Germinal center (tissue), 1 donor: ENCODE data around the gene SLC16A13.

ENCODE experiments used
- DNase-seq: peaks from one replicate; pipeline ENCODE4 v3.0.0; 2012; ENCODE audit warnings: mixed read lengths, low spot score

Gene SLC16A13

DNA sequence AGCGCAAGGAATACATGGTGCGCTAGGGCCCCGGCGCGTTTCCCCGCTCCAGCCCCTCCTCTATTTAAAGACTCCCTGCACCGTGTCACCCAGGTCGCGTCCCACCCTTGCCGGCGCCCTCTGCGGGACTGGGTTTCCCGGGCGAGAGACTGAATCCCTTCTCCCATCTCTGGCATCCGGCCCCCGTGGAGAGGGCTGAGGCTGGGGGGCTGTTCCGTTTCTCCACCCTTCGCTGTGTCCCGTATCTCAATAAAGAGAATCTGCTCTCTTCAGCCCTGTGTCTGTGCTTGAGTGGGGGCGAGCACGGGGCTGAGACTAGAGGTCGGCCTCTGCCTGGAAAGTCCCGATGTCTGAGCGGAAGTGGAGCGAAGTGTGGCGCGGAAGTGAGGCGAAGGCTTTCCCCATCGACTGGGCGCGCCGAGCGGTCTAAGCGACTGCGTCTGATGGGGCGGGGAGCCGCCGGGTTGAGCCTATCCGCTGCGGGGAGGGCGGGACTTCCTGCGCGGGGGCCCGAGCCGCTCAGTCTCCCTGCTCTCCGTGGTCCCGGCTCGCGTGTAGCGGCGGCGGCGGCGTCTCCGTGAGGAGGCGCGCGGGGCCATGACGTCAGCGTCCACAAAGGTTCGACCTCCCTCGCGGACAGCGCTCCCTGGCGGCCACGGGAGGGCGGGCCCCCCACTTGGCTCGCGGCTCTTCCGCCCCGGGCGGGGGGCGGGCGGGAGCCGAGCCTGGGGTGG, 21.4 kb upstream of the SLC16A13 start:
- peak; percentile 96 for DNase-seq

DNA sequence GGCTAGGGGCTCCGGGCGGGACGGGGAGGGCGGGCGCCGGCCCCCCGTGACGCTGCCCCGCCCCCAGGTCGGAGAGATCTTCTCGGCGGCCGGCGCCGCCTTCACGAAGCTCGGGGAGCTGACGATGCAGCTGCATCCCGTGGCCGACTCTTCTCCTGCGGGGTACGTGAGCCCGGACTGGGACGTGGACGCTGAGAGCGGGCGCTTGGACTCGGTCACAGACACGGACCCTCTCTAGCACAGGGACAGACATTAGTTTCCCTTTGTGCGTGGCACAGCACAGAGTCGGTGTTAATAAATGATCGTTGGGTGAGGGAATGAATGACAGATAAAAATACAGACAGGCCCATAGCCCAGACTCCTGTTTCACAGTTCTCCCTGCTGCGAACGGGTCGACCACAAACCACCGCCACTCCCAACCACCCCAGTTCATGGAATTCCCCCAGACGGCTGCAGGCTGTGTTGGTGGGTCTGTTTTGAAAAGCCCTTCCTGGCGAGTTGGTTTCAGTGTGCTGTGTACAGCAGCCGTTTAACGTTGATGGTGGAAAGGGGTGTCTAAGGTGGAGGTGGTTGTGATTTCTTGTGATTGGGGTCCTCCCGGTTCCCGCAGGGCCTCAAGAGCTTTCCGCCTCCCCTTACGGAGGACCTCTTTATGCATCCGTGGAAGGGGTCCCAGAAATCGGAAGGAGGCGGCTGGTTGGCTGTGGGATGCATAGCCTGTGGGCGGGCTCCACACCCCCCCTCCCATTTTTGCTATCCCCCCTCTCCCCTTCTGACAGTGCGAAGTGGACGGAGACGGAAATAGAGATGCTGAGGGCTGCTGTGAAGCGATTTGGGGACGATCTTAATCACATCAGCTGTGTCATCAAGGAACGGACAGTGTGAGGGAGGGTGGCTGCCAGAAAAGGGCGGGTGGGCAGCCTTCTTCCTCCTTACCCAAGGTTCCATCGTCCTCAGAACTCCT, 20.5 kb upstream of the SLC16A13 start:
- peak; percentile 32 for DNase-seq

DNA sequence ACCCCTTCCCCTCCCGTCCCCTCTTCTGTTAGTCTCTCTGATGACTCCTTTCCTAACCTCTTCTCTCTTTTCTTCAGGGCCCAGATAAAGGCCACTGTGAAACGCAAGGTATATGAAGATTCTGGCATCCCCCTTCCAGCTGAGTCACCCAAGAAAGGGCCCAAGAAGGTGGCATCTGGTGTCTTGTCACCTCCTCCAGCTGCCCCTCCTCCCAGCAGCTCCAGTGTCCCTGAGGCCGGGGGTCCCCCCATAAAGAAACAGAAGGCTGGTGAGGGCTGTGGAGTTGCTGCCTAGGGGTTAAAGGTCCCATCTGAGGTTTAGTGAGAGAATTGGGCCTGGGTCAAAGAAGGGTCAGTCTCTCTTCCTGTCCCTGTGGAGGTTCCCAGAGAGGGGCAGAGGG, 19.4 kb upstream of the SLC16A13 start:
- no peak for DNase-seq

DNA sequence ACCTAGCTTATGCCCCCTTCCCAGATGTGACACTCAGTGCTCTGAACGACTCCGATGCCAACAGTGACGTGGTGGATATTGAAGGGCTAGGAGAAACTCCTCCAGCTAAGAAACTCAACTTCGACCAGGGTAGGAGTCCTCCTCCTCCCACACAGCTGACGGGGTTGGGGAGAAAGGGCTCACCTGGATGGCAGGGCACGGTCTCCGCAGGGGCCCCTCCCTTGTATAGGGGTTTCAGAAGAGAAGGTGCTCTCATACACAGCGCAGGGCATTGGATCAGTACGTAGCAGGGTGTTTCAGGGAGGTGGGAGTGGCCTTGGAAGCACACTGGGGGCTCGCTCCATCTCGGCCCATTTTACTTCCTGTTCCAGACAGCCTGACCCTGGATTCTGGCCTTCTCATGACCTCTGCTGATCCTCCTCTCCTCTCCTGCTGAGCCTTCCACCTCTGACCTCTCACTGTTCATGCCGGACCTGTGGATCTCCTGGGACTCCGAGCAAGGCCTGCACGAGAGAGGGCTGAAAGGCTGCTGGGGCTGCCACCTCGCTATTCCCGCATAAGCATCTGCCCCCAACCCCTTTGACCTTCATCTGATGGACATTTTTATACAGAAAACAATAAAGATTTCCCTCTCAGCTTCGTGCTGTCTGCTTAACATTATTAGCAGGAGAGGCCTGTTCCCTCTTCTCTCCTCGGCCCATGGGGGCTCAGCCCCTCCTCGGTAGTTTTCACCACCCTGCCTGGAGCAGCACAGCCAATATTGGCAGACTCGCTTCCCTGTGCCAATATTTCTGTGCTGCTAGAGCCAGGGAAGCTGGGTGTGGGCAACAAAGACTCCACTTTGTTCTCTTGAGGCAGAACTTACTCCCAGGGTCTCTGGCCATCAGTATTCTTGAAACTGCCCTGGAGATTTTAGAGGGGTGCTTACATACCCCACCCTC, 18.7 kb upstream of the SLC16A13 start:
- DNase-seq: no peak

DNA sequence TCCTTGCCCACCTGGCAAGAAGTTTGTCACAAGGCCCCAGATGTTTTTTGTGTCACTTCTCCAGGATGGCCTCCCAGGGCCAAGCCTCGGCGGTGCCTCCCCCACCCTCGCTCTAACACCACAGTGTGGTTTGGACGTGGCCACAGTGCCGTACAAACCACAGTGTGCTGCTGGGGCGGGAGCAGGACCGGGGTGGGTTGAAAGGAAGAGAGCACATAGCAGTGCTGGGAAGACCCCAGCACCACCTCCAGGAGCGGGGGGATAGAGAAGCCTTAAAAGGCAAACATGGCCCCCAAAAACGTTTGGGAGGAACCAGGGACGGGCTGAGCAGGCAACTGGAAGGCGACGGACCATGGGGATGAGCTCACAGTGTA, 18.0 kb upstream of the SLC16A13 start:
- no peak for DNase-seq

DNA sequence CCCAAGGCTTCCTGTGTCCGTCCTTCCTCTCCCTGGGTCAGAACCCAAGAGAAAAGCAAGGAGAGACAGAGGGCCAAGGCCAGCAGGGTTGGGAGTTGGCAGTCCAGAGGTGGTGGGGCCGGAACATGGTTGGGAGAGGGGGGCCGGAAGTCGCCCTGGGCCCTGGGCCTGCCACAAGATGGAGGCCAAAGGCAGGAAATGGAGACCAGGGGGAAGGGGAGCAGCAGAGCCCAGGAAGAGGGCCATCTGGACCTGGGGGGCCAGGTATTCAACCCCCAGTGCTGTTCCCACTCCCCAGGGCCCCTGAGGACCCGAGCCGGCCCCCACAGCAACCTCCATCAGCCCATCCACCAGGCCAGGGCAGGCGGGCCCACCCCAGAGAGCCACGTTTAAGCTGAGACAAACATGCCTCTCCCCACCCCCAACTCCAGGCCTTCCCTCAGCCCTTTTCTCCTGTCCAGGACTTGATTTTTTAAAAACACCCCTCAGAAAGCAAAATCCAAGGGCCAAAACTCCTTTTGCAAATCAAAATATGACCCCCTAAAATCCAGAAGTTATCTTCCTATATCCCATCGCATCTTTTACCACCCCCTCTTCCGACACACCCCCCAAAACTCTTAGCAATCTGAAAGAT, 17.4 kb upstream of the SLC16A13 start:
- DNase-seq: no peak

DNA sequence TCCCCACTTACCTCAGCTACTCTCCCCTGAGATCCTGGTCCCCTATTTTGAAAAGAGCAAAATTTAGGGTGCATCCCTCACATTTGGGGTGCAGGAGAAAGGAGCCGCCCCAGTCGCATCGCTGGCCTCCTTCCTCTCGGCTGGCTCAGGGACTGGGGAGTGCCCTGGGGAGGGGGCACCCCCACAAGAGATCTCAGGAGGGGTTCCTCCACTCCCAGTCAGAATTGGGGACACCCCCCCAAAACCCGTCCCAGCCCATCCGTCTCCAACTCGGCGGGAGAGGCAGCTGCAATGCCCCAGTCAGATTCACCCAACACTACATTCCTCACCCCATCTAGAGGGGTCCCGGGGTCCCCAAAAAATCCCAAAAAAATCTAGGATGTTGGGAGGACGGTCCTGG, 16.4 kb upstream of the SLC16A13 start:
- DNase-seq: no peak

DNA sequence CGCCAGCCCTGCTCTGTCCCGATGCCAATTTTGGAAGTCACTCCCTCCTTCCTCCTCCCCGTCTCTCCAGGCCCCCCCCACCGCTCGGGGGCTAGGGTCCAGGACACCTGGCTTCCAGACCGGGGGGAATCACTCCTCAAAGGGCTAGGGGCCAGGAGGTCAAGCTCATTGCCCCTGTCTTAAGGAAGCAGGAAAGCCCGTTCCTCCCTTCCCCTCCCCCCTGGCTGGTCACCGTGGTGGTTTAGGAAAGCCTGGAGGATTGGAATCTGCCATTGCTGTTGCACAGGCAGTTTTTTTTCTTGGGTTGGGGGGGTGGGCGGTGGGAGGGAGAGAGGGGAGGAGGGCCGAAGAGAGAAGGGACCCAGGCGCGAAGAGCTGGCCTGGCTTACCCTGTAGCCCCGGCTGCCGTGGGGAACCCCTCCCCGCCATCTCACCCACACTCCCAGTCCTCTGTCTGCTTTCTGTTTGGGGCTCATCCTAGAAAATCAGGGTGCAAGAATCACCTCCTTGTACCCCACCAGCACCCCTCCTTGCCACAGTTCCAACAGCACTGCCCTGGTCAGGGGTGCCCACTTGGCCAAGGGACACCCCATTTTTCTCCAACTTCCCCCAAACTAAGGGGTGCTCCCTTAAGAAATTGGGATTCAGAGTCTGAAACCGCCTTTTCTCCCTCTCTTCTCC, 15.8 kb upstream of the SLC16A13 start:
- no peak for DNase-seq

DNA sequence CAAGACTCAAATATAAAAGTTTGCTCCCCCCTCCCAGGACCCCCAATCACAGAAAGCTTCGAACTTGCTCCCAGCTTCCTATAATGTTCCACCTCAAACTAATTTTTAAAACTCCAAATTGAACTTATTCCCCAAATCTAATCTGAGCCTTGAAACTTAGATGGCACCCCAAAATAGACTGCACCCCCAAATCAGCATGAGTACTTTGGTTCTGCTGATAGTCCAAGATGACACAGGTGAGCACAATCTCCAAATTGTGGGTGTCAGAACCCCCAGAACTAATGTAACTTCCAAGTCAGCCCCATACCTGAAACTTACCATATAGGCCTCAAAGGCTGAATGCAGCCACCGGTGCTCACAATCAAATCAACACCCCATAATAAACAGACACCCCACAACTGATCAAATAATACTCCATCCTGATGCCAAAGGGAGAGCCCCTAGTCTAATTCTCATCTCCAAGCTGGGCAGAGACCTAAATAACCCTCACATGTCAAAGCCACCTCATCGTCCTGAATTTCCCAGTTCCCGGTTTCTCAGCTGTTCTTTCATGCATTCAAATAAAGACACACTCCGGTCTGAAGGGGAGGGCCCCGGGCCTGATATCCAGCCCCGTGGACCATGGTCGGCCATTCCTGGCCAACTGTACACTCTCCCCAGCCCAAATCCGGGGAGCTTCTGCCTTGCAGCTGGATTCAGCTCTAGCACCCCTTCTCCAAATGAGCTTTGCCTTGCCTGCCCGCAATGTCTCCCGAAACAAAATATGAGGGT, 14.7 kb upstream of the SLC16A13 start:
- DNase-seq: no peak

DNA sequence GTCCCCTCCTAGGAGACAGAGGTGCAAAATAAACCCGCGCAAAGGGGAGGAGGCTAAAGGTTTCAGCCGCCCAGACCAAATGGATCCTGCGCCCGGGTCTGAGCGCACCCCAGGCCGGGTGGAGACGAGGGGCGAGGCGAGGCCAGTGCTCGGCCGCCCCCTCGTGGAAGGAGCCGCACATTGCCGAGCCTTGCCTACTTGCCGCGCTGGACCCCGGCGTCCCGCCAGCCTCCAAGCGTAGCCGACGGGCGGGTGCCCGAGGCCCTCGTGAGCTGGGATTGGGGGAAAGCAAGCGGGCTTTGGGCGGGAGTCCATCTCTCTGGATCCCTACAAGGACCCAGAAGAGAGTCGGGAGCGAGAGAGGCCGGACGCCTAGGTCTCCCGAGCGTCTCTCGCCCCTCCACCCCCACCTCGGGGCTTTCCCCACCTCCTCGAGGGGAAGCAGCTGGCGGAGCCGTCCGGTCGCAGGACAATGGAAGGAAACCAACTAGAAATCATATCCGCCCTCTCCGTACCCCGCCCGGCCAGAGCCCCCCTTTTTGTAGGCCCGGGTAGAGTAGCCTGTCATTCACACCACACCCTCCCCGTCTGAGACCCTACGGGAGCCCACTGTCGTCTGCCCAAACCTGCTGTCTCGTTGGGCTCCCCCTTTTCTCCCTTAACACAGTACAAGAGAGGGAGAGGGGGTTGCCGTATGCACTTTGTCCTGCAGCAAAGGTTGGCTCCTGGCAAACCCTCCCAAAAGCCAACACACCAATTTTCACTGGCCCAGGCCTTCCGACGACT, 13.6 kb upstream of the SLC16A13 start:
- DNase-seq: peak; percentile 91

DNA sequence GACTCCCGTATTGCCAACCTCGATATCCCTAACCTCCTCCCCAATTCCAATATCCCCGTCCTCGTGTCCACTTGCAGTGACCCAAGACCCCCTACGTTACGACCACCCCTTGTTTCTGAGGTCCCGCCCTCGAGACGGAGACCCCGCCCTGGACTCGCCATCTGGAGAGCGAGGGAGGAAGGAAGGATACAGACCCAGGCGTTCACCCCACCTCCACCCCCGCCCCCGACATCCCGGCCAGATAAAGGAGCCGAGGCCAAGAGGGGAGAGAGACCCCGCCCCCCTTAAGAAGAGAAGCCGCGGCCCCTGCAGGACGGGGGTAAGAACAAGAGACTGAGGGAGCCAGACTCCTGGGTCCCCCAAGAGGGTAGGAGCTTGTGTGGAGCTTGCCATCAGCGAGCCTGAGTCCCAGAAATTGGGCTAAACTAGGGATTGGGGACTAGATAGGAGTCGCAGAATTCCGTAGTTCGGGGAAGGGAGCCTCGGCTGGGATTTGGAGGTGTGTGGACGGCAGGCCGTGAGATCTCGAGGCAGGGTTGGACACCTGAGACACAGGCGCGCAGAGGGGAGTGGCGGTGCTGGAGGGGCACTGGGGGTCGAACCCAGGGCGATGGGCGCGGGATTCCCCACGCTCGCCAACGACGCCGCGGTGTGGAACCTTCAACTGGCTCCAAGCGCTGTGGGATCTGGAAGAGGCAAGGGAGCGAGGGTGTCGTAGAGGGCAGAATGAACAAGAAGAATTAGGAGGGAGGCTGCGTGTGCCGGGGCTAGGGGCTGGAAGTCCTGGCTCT, 12.8 kb upstream of the SLC16A13 start, which contains the start of gene BCL6B:
BCL6B (plus strand) TSS at position 270 of the 791 bp plus-strand sequence. CDS start 622 bp downstream, outside the sequence.
- no peak for DNase-seq

DNA sequence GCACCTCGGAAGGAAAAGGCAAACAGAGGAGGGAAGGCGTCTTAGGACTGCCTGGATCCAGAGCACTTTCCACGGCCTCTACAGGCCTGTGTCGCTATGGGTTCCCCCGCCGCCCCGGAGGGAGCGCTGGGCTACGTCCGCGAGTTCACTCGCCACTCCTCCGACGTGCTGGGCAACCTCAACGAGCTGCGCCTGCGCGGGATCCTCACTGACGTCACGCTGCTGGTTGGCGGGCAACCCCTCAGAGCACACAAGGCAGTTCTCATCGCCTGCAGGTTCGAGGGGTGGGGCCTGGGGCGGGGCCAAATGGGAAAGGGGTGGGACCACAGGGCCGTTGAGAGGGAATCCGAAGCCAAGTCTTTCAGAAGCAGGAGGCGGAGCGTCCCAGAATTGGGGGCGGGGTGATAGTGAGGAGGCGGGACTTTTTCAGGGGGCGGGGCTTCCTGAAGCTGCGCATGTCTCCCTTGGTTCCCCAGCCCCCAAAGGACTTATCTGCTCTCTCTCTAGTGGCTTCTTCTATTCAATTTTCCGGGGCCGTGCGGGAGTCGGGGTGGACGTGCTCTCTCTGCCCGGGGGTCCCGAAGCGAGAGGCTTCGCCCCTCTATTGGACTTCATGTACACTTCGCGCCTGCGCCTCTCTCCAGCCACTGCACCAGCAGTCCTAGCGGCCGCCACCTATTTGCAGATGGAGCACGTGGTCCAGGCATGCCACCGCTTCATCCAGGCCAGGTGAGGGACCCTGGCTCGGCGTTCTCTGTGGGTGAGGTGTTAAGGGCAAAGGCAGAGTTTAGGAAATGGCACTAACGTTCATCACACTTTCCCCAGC, 12.0 kb upstream of the SLC16A13 start:
- peak; percentile 97 for DNase-seq

DNA sequence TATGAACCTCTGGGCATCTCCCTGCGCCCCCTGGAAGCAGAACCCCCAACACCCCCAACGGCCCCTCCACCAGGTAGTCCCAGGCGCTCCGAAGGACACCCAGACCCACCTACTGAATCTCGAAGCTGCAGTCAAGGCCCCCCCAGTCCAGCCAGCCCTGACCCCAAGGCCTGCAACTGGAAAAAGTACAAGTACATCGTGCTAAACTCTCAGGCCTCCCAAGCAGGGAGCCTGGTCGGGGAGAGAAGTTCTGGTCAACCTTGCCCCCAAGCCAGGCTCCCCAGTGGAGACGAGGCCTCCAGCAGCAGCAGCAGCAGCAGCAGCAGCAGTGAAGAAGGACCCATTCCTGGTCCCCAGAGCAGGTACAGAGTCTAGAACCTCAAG, 11.4 kb upstream of the SLC16A13 start:
- DNase-seq: no peak

DNA sequence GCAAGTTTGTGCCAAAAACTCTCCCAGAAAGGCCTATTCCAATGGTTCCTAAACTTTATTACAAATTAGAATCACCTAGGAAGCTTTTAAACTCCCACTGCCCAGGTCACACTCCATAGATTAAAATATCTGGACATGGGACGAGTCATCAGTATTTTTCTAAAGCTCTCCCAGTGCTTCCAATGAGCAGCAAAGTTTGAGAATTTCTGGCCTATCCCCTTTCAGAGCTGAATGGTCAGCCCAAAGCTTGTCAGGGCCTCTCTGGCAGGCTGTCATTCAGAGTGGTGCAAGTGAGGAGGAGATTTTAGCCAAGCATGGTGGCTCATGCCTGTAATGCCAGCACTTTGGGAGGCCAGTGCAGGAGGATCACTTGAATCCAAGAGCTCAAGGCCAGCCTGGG, 10.6 kb upstream of the SLC16A13 start:
- DNase-seq: no peak

DNA sequence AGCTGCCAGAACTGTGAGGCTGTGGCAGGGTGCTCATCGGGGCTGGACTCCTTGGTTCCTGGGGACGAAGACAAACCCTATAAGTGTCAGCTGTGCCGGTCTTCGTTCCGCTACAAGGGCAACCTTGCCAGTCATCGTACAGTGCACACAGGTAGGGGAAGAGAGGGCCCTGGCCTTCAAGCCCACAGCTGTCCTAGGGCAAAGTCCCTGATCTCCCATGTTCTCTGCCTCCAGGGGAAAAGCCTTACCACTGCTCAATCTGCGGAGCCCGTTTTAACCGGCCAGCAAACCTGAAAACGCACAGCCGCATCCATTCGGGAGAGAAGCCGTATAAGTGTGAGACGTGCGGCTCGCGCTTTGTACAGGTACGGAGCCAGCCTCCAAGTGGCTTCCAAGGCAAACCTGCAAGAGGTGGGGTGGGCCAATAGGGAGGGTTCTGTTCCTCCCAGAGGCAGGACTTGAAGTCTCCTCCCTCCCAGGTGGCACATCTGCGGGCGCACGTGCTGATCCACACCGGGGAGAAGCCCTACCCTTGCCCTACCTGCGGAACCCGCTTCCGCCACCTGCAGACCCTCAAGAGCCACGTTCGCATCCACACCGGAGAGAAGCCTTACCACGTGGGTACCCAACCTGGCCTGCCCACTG, 9.2 kb upstream of the SLC16A13 start:
- DNase-seq: no peak

DNA sequence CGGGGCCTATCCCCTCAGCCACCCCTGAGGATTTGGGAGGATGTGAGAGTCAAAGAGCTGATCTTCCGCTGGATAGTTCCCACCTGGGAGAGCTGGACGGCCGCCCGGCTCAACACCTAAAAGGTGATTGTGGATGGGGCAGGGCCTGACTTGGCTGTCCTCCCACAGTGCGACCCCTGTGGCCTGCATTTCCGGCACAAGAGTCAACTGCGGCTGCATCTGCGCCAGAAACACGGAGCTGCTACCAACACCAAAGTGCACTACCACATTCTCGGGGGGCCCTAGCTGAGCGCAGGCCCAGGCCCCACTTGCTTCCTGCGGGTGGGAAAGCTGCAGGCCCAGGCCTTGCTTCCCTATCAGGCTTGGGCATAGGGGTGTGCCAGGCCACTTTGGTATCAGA, 8.5 kb upstream of the SLC16A13 start:
- no peak for DNase-seq

DNA sequence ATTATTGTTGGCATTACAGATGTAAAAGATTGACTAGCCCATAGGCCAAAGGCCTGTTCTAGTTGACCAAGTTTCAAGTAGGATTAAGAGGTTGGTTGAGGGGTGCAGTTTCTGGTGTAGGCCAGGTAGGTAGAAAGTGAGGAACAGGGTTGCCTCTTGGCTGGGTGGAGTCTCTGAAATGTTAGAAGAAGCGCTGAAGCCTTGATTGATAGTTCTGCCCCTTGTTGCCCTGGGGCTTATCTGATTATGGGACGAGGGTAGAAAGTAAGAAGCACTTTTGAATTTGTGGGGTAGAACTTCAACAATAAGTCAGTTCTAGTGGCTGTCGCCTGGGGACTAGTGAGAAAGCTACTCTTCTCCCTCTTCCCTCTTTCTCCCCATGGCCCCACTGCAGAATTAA, 6.7 kb upstream of the SLC16A13 start:
- DNase-seq: no peak
